IMR-90 (cell line): ENCODE measurements around the gene IGLL1. TPM values are rescaled to one million over a fixed set of nuclear protein-coding genes. Genes with fewer than 3 reads are reported as not detected.

Experiments
- ATAC-seq: fragments of 200-7000 bp; cut with Tn5 transposase; 2 replicates; pipeline ENCODE4 v1.9.1; 2020; ENCODE audit warnings: low read depth, mild to moderate bottlenecking, moderate library complexity
- BruUV-seq: library from RNA; stranded (reverse); fragments of 400-500 nt; replicated peaks from 2 replicates; lab custom pipeline; 2021; lab: Mats Ljungman, UMichigan
- CTCF ChIA-PET: fragments of 300-600 bp; formaldehyde crosslinking; extraction: SDS; loops from one replicate; lab custom pipeline; 2021; ENCODE audit warnings: antibody characterized with exemption; lab: Yijun Ruan, JAX
- POLR2A ChIA-PET: fragments of 300-600 bp; sonication (Branson Sonifier 250); formaldehyde crosslinking; loops from one replicate; lab custom pipeline; 2022; ENCODE audit warnings: antibody characterized with exemption; ENCODE audit not compliant: unreplicated experiment; lab: Charles Lee
- DNase-seq: peaks from one replicate; pipeline ENCODE4 v3.0.0; 2013
- H2AFZ ChIP-seq: replicated peaks from 2 replicates; pipeline ENCODE3; 2013; ENCODE audit warnings: low read length, mild to moderate bottlenecking; ENCODE audit not compliant: poor library complexity
- H2AK5ac ChIP-seq: 2 replicates; pipeline ENCODE4 v1.6.1; 2013; ENCODE audit warnings: low read depth, low read length, inconsistent platforms
- H2AK9ac ChIP-seq: replicated peaks from 2 replicates; pipeline ENCODE3; 2013; ENCODE audit warnings: mild to moderate bottlenecking, low read depth, low read length, moderate library complexity; ENCODE audit not compliant: poor library complexity
- H2BK120ac ChIP-seq: 2 replicates; pipeline ENCODE4 v1.6.1; 2013; ENCODE audit warnings: low read depth, low read length, inconsistent platforms
- H2BK15ac ChIP-seq: 3 replicates; pipeline ENCODE4 v1.6.1; 2013; ENCODE audit warnings: low read depth, low read length, inconsistent platforms
- H2BK20ac ChIP-seq: 2 replicates; pipeline ENCODE4 v1.6.1; 2013; ENCODE audit warnings: low read depth, mild to moderate bottlenecking, inconsistent platforms, low read length, moderate library complexity
- H2BK5ac ChIP-seq: 2 replicates; pipeline ENCODE4 v1.6.1; 2013; ENCODE audit warnings: mild to moderate bottlenecking, low read depth, low read length, inconsistent platforms; ENCODE audit not compliant: poor library complexity, severe bottlenecking
- H3K14ac ChIP-seq: replicated peaks from 2 replicates; pipeline ENCODE4 v1.6.1; 2013; ENCODE audit warnings: low read depth, low read length, inconsistent platforms
- H3K18ac ChIP-seq: 2 replicates; pipeline ENCODE4 v1.6.1; 2013; ENCODE audit warnings: low read depth, low read length, control low read depth
- H3K23ac ChIP-seq: 2 replicates; pipeline ENCODE4 v1.6.1; 2013; ENCODE audit warnings: low read depth, low read length, inconsistent platforms
- H3K27ac ChIP-seq: 2 replicates; pipeline ENCODE4 v1.5.1; 2013; ENCODE audit warnings: mild to moderate bottlenecking, control low read depth, low read length; ENCODE audit not compliant: insufficient read depth
- H3K27me3 ChIP-seq: 2 replicates; pipeline ENCODE4 v1.6.1; 2013; ENCODE audit warnings: low read length; ENCODE audit not compliant: control insufficient read depth, insufficient read depth
- H3K36me3 ChIP-seq: 2 replicates; pipeline ENCODE4 v1.6.1; 2013; ENCODE audit warnings: low read length, mixed read lengths; ENCODE audit not compliant: control insufficient read depth, insufficient read depth
- H3K4ac ChIP-seq: 2 replicates; pipeline ENCODE4 v1.6.1; 2013; ENCODE audit warnings: low read depth, low read length, inconsistent platforms
- H3K4me1 ChIP-seq: 2 replicates; pipeline ENCODE4 v1.6.1; 2013; ENCODE audit warnings: low read length, mixed read lengths; ENCODE audit not compliant: control insufficient read depth, insufficient read depth
- H3K4me2 ChIP-seq: 2 replicates; pipeline ENCODE4 v1.6.1; 2013; ENCODE audit warnings: low read depth, mild to moderate bottlenecking, control low read depth, low read length, moderate library complexity
- H3K4me3 ChIP-seq: 2 replicates; pipeline ENCODE4 v1.5.1; 2013; ENCODE audit warnings: low read depth, mild to moderate bottlenecking, control low read depth, low read length, moderate library complexity; ENCODE audit not compliant: insufficient read depth
- H3K56ac ChIP-seq: 2 replicates; pipeline ENCODE4 v1.6.1; 2013; ENCODE audit warnings: low read length, inconsistent platforms; ENCODE audit not compliant: insufficient read depth; ENCODE audit errors: extremely low read depth
- H3K79me1 ChIP-seq, 2 experiments: 2 replicates each; pipeline ENCODE4 v1.6.1; 2013; ENCODE audit warnings: low read length in 2 of 2, inconsistent platforms in 1 of 2, low read depth in 1 of 2
- H3K9ac ChIP-seq: 2 replicates; pipeline ENCODE4 v1.6.1; 2013; ENCODE audit warnings: low read depth, low read length, control low read depth
- H3K9me1 ChIP-seq: 2 replicates; pipeline ENCODE4 v1.6.1; 2013; ENCODE audit warnings: low read length, inconsistent platforms; ENCODE audit not compliant: insufficient read depth
- H3K9me3 ChIP-seq: 2 replicates; pipeline ENCODE4 v1.6.1; 2013; ENCODE audit warnings: low read length; ENCODE audit not compliant: control insufficient read depth, insufficient read depth
- H4K20me1 ChIP-seq: 2 replicates; pipeline ENCODE4 v1.6.1; 2013; ENCODE audit warnings: low read length, inconsistent platforms; ENCODE audit not compliant: insufficient read depth
- H4K5ac ChIP-seq: 2 replicates; pipeline ENCODE4 v1.6.1; 2013; ENCODE audit warnings: mild to moderate bottlenecking, low read depth, low read length, control low read depth
- H4K8ac ChIP-seq, 2 experiments: 2 replicates each; pipeline ENCODE4 v1.6.1; 2013; ENCODE audit warnings: low read depth in 2 of 2, low read length in 2 of 2, control low read depth in 1 of 2, inconsistent platforms in 1 of 2
- H4K91ac ChIP-seq: 2 replicates; pipeline ENCODE4 v1.6.1; 2013; ENCODE audit warnings: low read depth, low read length, inconsistent platforms; ENCODE audit not compliant: insufficient read depth
- BHLHE40 ChIP-seq: fragments of 150-350 bp; IDR thresholded peaks from 2 replicates; pipeline ENCODE4 v1.6.1; 2016; ENCODE audit warnings: mild to moderate bottlenecking, low read depth, low read length
- CEBPB ChIP-seq: IDR thresholded peaks from 2 replicates; pipeline ENCODE4 v1.6.1; 2012; ENCODE audit warnings: low read depth, low read length, improper control_type of control experiment
- CHD1 ChIP-seq: IDR thresholded peaks from 2 replicates; pipeline ENCODE4 v1.6.1; 2012; ENCODE audit warnings: low read depth, low read length, improper control_type of control experiment
- CTCF ChIP-seq: conservative IDR thresholded peaks from 2 replicates; pipeline ENCODE4 v1.5.1; 2012; ENCODE audit warnings: mild to moderate bottlenecking, low read depth, low read length, improper control_type of control experiment
- ELK1 ChIP-seq: fragments of 150-350 bp; IDR thresholded peaks from 2 replicates; pipeline ENCODE4 v1.6.1; 2016; ENCODE audit warnings: low read depth, mild to moderate bottlenecking, low read length, moderate library complexity, borderline replicate concordance
- FOS ChIP-seq: fragments of 150-350 bp; IDR thresholded peaks from 2 replicates; pipeline ENCODE4 v1.6.1; 2016; ENCODE audit warnings: low read depth, low read length
- MAFK ChIP-seq: IDR thresholded peaks from 2 replicates; pipeline ENCODE4 v1.6.1; 2012; ENCODE audit warnings: low read depth, low read length, improper control_type of control experiment
- MAZ ChIP-seq: IDR thresholded peaks from 2 replicates; pipeline ENCODE4 v1.6.1; 2012; ENCODE audit warnings: low read depth, mild to moderate bottlenecking, low read length, improper control_type of control experiment, moderate library complexity, borderline replicate concordance
- MXI1 ChIP-seq: IDR thresholded peaks from 2 replicates; pipeline ENCODE4 v1.6.1; 2012; ENCODE audit warnings: low read depth, mild to moderate bottlenecking, low read length, moderate library complexity, borderline replicate concordance
- NFE2L2 ChIP-seq: fragments of 150-350 bp; IDR thresholded peaks from 2 replicates; pipeline ENCODE4 v1.6.1; 2016; ENCODE audit warnings: low read depth, mild to moderate bottlenecking, low read length
- POLR2A ChIP-seq: IDR thresholded peaks from 2 replicates; pipeline ENCODE4 v1.6.1; 2012; ENCODE audit warnings: mild to moderate bottlenecking, low read depth, low read length
- RAD21 ChIP-seq: IDR thresholded peaks from 2 replicates; pipeline ENCODE4 v1.6.1; 2012; ENCODE audit warnings: low read length, improper control_type of control experiment
- RCOR1 ChIP-seq: IDR thresholded peaks from 2 replicates; pipeline ENCODE4 v1.6.1; 2012; ENCODE audit warnings: mild to moderate bottlenecking, low read length, improper control_type of control experiment; ENCODE audit not compliant: insufficient replicate concordance
- RFX5 ChIP-seq: IDR thresholded peaks from 2 replicates; pipeline ENCODE4 v1.8.0; 2012; ENCODE audit warnings: low read depth, mild to moderate bottlenecking, low read length, moderate library complexity
- SMC3 ChIP-seq: fragments of 150-350 bp; IDR thresholded peaks from 2 replicates; pipeline ENCODE4 v1.6.1; 2016; ENCODE audit warnings: low read depth, mild to moderate bottlenecking, antibody characterized with exemption, low read length, moderate library complexity
- WGBS, 2 experiments: methylation state at CpG; one replicate each; pipeline versions ENCODE4 v1.1.5 to v1.1.7; 2013; ENCODE audit warnings: missing lambda C conversion rate in 2 of 2; ENCODE audit not compliant: insufficient read length in 1 of 2; ENCODE audit errors: extremely low coverage in 2 of 2; 5-methylcytosine and 5-hydroxymethylcytosine counted together
- dilution Hi-C: fragments of 300-500 bp; cut with HindIII; formaldehyde crosslinking; loops from one replicate; pipeline ENCODE4 v1.14.3; 2018; ENCODE audit warnings: low sequenced_read_pairs; ENCODE audit not compliant: unreplicated experiment
- in situ Hi-C: fragments of 300-500 bp; cut with MboI; formaldehyde crosslinking; loops from 3 replicates; pipeline ENCODE4 v1.14.3; 2019; ENCODE audit warnings: low sequenced_read_pairs, inconsistent platforms, mixed read lengths
- intact Hi-C: fragments of 100-400 bp; cut with micrococcal nuclease; formaldehyde crosslinking; loops from 2 replicates; pipeline ENCODE4 v1.10.0; 2022
- polyA plus RNA-seq, 3 experiments: library from polyadenylated mRNA; depleted of rRNA; stranded (reverse); fragments of >200 nt; gene quantifications; 2 replicates each; pipeline ENCODE4 v1.2.3, GENCODE V29; 2012; ENCODE audit warnings: low replicate concordance in 1 of 3
- total RNA-seq: library from RNA; depleted of rRNA; stranded (reverse); fragments of >200 nt; gene quantifications from 2 replicates; pipeline ENCODE4 v1.2.3, GENCODE V29; 2012
- TF ChIP-seq, protein P1 (sequence below): fragments of 150-350 bp; IDR thresholded peaks from 2 replicates; pipeline ENCODE4 v1.6.1; 2017; ENCODE audit warnings: mild to moderate bottlenecking, antibody characterized with exemption, low read length, low read depth

IGLL1 gene
- total and polyA plus RNA-seq, 2 of the 4 experiments (the other 2 are of a cell fraction), result not detected

DNA sequence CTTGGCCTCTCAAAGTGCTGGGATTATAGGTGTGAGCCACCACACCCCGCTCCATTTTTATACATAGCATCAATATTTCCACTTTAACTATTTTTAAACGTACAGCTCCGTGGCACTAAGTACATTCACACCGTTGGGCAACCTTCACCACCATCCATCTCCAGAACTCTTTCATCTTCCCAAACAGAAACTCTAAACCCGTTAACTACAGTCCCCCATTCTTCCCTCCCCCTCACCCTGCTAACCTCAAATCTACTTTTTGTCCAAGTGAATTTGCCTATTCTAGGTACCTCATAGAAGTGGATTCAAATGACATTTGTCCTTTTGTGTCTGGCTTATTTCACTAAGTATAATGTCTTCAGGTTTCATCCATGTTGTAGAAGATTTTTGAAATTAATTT is 3.4 kb downstream of the IGLL1 start:
- H2AFZ ChIP-seq, result no peak overlapping the region
- no peak overlapping the region for H3K56ac ChIP-seq
- no peak overlapping the region for H2BK120ac ChIP-seq
- H3K4me2 ChIP-seq, result no peak overlapping the region
- intact Hi-C loops, result no loop called here
- ChIA-PET POLR2A (no interaction called here), CTCF (interaction anchor here (0.6 kb wide), 1 partner anchor 878 kb away, joined by 5 read pairs; no protein-coding TSS in a partner anchor)
- H3K27ac ChIP-seq, result no peak overlapping the region
- no peak overlapping the region for H4K5ac ChIP-seq
- no peaks in the 10 kb centered on the region for H3K79me1 ChIP-seq
- no peak overlapping the region for H4K8ac ChIP-seq
- H3K9me3 ChIP-seq, result no peaks in the 10 kb centered on the region
- H4K20me1 ChIP-seq, result no peaks in the 10 kb centered on the region
- H2BK15ac ChIP-seq, result no peak overlapping the region
- no peak overlapping the region for H3K9ac ChIP-seq
- H3K18ac ChIP-seq, result no peak overlapping the region
- H3K14ac ChIP-seq, result no peak overlapping the region
- in situ Hi-C loops, result no loop called here
- BruUV-seq, result no TSS peak
- H3K4ac ChIP-seq, result no peak overlapping the region
- TF ChIP-seq RFX5, result no peak
- no peak for TF ChIP-seq CEBPB
- no peak for TF ChIP-seq MAZ
- TF ChIP-seq FOS, result no peak
- no peak for TF ChIP-seq NFE2L2
- no peak for TF ChIP-seq MXI1
- no peak for TF ChIP-seq RCOR1
- TF ChIP-seq CTCF, result no peak
- TF ChIP-seq, protein P1, sequence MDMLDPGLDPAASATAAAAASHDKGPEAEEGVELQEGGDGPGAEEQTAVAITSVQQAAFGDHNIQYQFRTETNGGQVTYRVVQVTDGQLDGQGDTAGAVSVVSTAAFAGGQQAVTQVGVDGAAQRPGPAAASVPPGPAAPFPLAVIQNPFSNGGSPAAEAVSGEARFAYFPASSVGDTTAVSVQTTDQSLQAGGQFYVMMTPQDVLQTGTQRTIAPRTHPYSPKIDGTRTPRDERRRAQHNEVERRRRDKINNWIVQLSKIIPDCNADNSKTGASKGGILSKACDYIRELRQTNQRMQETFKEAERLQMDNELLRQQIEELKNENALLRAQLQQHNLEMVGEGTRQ, result no peak
- TF ChIP-seq MAFK, result no peak
- no peak for TF ChIP-seq SMC3
- no peak for TF ChIP-seq CHD1
- TF ChIP-seq BHLHE40, result no peak
- no peak for TF ChIP-seq POLR2A
- no peak for TF ChIP-seq ELK1
- no peak for TF ChIP-seq RAD21
- ATAC-seq, result no peak
- no peak for DNase-seq
- H2AK9ac ChIP-seq, result no peak overlapping the region
- H2BK5ac ChIP-seq, result no peak overlapping the region
- dilution Hi-C loops, result no loop called here
- no peak overlapping the region for H4K91ac ChIP-seq
- no peak overlapping the region for H3K23ac ChIP-seq
- H3K9me1 ChIP-seq, result no peaks in the 10 kb centered on the region
- no peak overlapping the region for H2AK5ac ChIP-seq
- H3K36me3 ChIP-seq, result no peaks in the 10 kb centered on the region
- no peak overlapping the region for H3K4me3 ChIP-seq
- H3K4me1 ChIP-seq, result no peaks in the 10 kb centered on the region
- H2BK20ac ChIP-seq, result no peak overlapping the region
- WGBS, 2 experiments, result no CpG with 5 or more reads among the region's 5 CpGs
- peaks cover 12% of the 10 kb centered on the region for H3K27me3 ChIP-seq
